Measurements from ENCODE around the gene HACD3.

HACD3 gene

GRCh38 chr15:65556622-65557021, 26.4 kb downstream of the HACD3 start:
- no peak overlapping the region for H3K27ac ChIP-seq
- CTCF ChIA-PET, result interaction anchor here (0.5 kb wide), 1 partner anchor 15 kb away, joined by 4 read pairs; no protein-coding TSS in a partner anchor
- DNase-seq (ENCODE audit: low spot score), result no peak
- TF ChIP-seq CTCF (conservative IDR thresholded peaks at IDR 0.05; ENCODE audit: low read depth), result no peak
- POLR2A ChIA-PET (ENCODE audit: low non-redundant PET), result no interaction called here

- H3K27ac ChIP-seq, result no peak overlapping the region
- DNase-seq (ENCODE audit: low spot score), result no peak
- ChIA-PET POLR2A (ENCODE audit: low non-redundant PET) (no interaction called here), CTCF (no interaction called here)
- TF ChIP-seq CTCF (conservative IDR thresholded peaks at IDR 0.05; ENCODE audit: low read depth), result no peak
Observed at GRCh38 chr15:65558336-65558735, 28.1 kb downstream of the HACD3 start.

- CTCF ChIA-PET, result interaction anchor here (0.7 kb wide), 1 partner anchor 270 kb away, joined by 3 read pairs; no protein-coding TSS in a partner anchor
- TF ChIP-seq CTCF (conservative IDR thresholded peaks at IDR 0.05; ENCODE audit: low read depth), result no peak
- DNase-seq (ENCODE audit: low spot score), result no peak
- POLR2A ChIA-PET (ENCODE audit: low non-redundant PET), result no interaction called here
- no peak overlapping the region for H3K27ac ChIP-seq
Observed at GRCh38 chr15:65558997-65559760, 28.9 kb downstream of the HACD3 start.

- ChIA-PET POLR2A (ENCODE audit: low non-redundant PET) (no interaction called here), CTCF (no interaction called here)
- DNase-seq (ENCODE audit: low spot score), result no peak
- TF ChIP-seq CTCF (conservative IDR thresholded peaks at IDR 0.05; ENCODE audit: low read depth), result no peak
- no peak overlapping the region for H3K27ac ChIP-seq
Observed at GRCh38 chr15:65559941-65560340, 29.7 kb downstream of the HACD3 start.

- no peak overlapping the region for H3K27ac ChIP-seq
- no peak for DNase-seq (ENCODE audit: low spot score)
- ChIA-PET CTCF (no interaction called here), POLR2A (ENCODE audit: low non-redundant PET) (no interaction called here)
- no peak for TF ChIP-seq CTCF (conservative IDR thresholded peaks at IDR 0.05; ENCODE audit: low read depth)
Observed at GRCh38 chr15:65561934-65562333, 31.7 kb downstream of the HACD3 start.

GRCh38 chr15:65569728-65570127, 39.5 kb downstream of the HACD3 start:
- POLR2A ChIA-PET (ENCODE audit: low non-redundant PET), result no interaction called here
- TF ChIP-seq CTCF (conservative IDR thresholded peaks at IDR 0.05; ENCODE audit: low read depth), result no peak
- CTCF ChIA-PET, result no interaction called here
- DNase-seq (ENCODE audit: low spot score), result no peak
- no peak overlapping the region for H3K27ac ChIP-seq
